ENCODE results near the gene OTOF.

OTOF gene

GRCh38 chr2:26483516-26483915 is 5.6 kb upstream of the OTOF start:
- no peak overlapping the region for H3K4me3 ChIP-seq (ENCODE audit: control insufficient read depth, low read depth, low read length)
- TF ChIP-seq CTCF (conservative IDR thresholded peaks at IDR 0.05; ENCODE audit: control insufficient read depth, insufficient read depth, low read depth, low read length) = no peak
- DNase-seq (ENCODE audit: low read depth) = no peak

- no peak overlapping the region for H3K4me3 ChIP-seq (ENCODE audit: control insufficient read depth, low read depth, low read length)
- no peak for TF ChIP-seq CTCF (conservative IDR thresholded peaks at IDR 0.05; ENCODE audit: control insufficient read depth, insufficient read depth, low read depth, low read length)
- DNase-seq (ENCODE audit: low read depth) = no peak
Measured at GRCh38 chr2:26483027-26483326, 5.1 kb upstream of the OTOF start.

- no peak for TF ChIP-seq CTCF (conservative IDR thresholded peaks at IDR 0.05; ENCODE audit: control insufficient read depth, insufficient read depth, low read depth, low read length)
- DNase-seq (ENCODE audit: low read depth) = no peak
- no peak overlapping the region for H3K4me3 ChIP-seq (ENCODE audit: control insufficient read depth, low read depth, low read length)
Measured at GRCh38 chr2:26482211-26483026, 4.5 kb upstream of the OTOF start.

- no peak overlapping the region for H3K4me3 ChIP-seq (ENCODE audit: control insufficient read depth, low read depth, low read length)
- no peak for TF ChIP-seq CTCF (conservative IDR thresholded peaks at IDR 0.05; ENCODE audit: control insufficient read depth, insufficient read depth, low read depth, low read length)
- no peak for DNase-seq (ENCODE audit: low read depth)
Measured at GRCh38 chr2:26481706-26482105, 3.8 kb upstream of the OTOF start.

- DNase-seq (ENCODE audit: low read depth) = no peak
- no peak overlapping the region for H3K4me3 ChIP-seq (ENCODE audit: control insufficient read depth, low read depth, low read length)
- no peak for TF ChIP-seq CTCF (conservative IDR thresholded peaks at IDR 0.05; ENCODE audit: control insufficient read depth, insufficient read depth, low read depth, low read length)
Measured at GRCh38 chr2:26480566-26481423, 2.9 kb upstream of the OTOF start.

GRCh38 chr2:26479789-26480565 is 2.1 kb upstream of the OTOF start:
- TF ChIP-seq CTCF (conservative IDR thresholded peaks at IDR 0.05; ENCODE audit: control insufficient read depth, insufficient read depth, low read depth, low read length) = no peak
- no peak for DNase-seq (ENCODE audit: low read depth)
- no peak overlapping the region for H3K4me3 ChIP-seq (ENCODE audit: control insufficient read depth, low read depth, low read length)
